ENCODE results near the gene PTPRC.

DNA sequence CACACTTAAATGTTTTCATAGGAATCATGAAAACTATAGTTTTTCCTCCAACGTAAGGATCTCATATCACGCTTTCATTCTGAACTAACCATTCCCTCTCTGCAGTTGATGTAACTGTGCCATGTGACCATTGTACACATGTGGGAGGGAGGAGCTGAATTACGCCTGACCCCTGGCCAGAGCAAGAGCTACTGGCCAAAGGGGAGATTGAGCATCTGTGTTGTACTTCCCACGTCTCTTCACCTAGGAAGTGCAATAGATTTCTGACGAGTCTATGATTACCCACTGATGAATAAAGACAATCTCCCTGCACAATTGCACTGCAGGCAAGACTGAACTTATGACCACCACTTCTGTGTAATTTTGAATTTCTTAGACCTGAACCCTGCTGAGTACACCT is 24.0 kb downstream of the PTPRC start:
- no peak for TF ChIP-seq POLR2A (IDR thresholded peaks at IDR 0.05)
- TF ChIP-seq, protein P1, sequence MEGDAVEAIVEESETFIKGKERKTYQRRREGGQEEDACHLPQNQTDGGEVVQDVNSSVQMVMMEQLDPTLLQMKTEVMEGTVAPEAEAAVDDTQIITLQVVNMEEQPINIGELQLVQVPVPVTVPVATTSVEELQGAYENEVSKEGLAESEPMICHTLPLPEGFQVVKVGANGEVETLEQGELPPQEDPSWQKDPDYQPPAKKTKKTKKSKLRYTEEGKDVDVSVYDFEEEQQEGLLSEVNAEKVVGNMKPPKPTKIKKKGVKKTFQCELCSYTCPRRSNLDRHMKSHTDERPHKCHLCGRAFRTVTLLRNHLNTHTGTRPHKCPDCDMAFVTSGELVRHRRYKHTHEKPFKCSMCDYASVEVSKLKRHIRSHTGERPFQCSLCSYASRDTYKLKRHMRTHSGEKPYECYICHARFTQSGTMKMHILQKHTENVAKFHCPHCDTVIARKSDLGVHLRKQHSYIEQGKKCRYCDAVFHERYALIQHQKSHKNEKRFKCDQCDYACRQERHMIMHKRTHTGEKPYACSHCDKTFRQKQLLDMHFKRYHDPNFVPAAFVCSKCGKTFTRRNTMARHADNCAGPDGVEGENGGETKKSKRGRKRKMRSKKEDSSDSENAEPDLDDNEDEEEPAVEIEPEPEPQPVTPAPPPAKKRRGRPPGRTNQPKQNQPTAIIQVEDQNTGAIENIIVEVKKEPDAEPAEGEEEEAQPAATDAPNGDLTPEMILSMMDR (IDR thresholded peaks at IDR 0.05) = no peak
